ENCODE measurements around the gene SNED1.

GRCh38 chr2:240993446-240994170 is 4.8 kb upstream of the SNED1 start:
- TF ChIP-seq SIRT6 (IDR thresholded peaks at IDR 0.05; ENCODE audit: low read depth, low read length) (no peak), TSC22D4 (tag; IDR thresholded peaks at IDR 0.05) (no peak), HDAC3 (IDR thresholded peaks at IDR 0.05; ENCODE audit: borderline replicate concordance, partially characterized antibody) (no peak), ZNF121 (CRISPR knock-in tag; conservative IDR thresholded peaks at IDR 0.05) (no peak)
